Type B pancreatic cell (in vitro differentiated cells): ENCODE data around the gene KRT33A. TPM values are rescaled to one million over a fixed set of nuclear protein-coding genes. Genes with fewer than 3 reads are reported as not detected.

ENCODE experiments used
- DNase-seq: peaks from one replicate; pipeline ENCODE4 v3.0.0; 2021; ENCODE audit warnings: mixed read lengths; ENCODE audit not compliant: unreplicated experiment; ENCODE audit errors: extremely low spot score
- H3K27ac Mint-ChIP-seq: 2 replicates; pipeline ENCODE4 v1.8.0; 2021; ENCODE audit warnings: mild to moderate bottlenecking, mixed read lengths
- H3K27me3 Mint-ChIP-seq: 2 replicates; pipeline ENCODE4 v1.8.0; 2021; ENCODE audit warnings: mixed read lengths
- H3K36me3 Mint-ChIP-seq: 2 replicates; pipeline ENCODE4 v1.8.0; 2021; ENCODE audit warnings: mixed read lengths
- H3K4me1 Mint-ChIP-seq: one replicate; pipeline ENCODE4 v1.8.0; 2021; ENCODE audit warnings: mixed read lengths; ENCODE audit not compliant: unreplicated experiment
- H3K4me3 Mint-ChIP-seq: 2 replicates; pipeline ENCODE4 v1.8.0; 2021; ENCODE audit warnings: mild to moderate bottlenecking, mixed read lengths
- H3K9me3 Mint-ChIP-seq: 2 replicates; pipeline ENCODE4 v1.8.0; 2021; ENCODE audit warnings: mixed read lengths
- total RNA-seq: library from RNA; stranded (reverse); gene quantifications from 2 replicates; pipeline ENCODE4 v1.2.1, GENCODE V29; 2021; ENCODE audit warnings: low replicate concordance
- TF ChIP-seq, protein P1 (sequence below): fragments of 200-600 bp; sonication (generic); conservative IDR thresholded peaks from 2 replicates; pipeline ENCODE4 v1.5.0; 2021; ENCODE audit warnings: antibody characterized with exemption, mild to moderate bottlenecking

KRT33A gene
- total RNA-seq, 1 donor from 2014 or later, result 0.24 TPM

DNA sequence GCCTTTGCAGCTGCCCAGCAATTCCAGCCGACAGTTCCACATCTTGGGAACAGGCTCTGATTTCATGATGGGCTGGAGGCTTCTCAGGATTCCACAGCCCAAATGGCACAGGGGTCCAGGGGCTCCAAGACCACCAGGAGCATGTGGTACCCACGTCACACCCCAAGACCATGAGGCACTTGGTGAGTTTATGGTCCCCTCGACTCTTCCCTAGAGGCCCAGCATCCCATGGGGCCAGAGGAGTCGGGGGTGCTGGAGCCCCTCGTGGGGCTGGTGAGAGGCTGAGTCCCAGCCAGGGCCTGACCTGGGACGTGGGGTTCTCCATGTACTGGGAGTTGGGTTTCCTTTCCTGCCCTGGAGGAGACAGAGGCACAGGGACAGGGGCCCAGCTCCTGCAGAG lies 25.0 kb downstream of the KRT33A start:
- DNase-seq, result no peak
- Mint-ChIP-seq H3K27me3 (no peaks in the 10 kb centered on the region), H3K27ac (no peak overlapping the region), H3K9me3 (peaks cover 2% of the 10 kb centered on the region), H3K36me3 (no peaks in the 10 kb centered on the region), H3K4me3 (no peak overlapping the region), H3K4me1 (peaks cover 6% of the 10 kb centered on the region)
- TF ChIP-seq, protein P1, sequence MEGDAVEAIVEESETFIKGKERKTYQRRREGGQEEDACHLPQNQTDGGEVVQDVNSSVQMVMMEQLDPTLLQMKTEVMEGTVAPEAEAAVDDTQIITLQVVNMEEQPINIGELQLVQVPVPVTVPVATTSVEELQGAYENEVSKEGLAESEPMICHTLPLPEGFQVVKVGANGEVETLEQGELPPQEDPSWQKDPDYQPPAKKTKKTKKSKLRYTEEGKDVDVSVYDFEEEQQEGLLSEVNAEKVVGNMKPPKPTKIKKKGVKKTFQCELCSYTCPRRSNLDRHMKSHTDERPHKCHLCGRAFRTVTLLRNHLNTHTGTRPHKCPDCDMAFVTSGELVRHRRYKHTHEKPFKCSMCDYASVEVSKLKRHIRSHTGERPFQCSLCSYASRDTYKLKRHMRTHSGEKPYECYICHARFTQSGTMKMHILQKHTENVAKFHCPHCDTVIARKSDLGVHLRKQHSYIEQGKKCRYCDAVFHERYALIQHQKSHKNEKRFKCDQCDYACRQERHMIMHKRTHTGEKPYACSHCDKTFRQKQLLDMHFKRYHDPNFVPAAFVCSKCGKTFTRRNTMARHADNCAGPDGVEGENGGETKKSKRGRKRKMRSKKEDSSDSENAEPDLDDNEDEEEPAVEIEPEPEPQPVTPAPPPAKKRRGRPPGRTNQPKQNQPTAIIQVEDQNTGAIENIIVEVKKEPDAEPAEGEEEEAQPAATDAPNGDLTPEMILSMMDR, result no peak

- Mint-ChIP-seq H3K4me3 (no peak overlapping the region), H3K27me3 (no peaks in the 10 kb centered on the region), H3K4me1 (peaks cover 6% of the 10 kb centered on the region), H3K27ac (no peak overlapping the region), H3K36me3 (no peaks in the 10 kb centered on the region), H3K9me3 (peaks cover 4% of the 10 kb centered on the region)
- DNase-seq, result no peak
- TF ChIP-seq, protein P1, result no peak
Observed at GRCh38 chr17:41325126-41325525, 25.5 kb downstream of the KRT33A start.

GRCh38 chr17:41324180-41325075 lies 26.2 kb downstream of the KRT33A start:
- Mint-ChIP-seq H3K4me1 (peaks cover 6% of the 10 kb centered on the region), H3K27ac (peak overlapping the region; percentile 61), H3K36me3 (no peaks in the 10 kb centered on the region), H3K27me3 (no peaks in the 10 kb centered on the region), H3K9me3 (peaks cover 10% of the 10 kb centered on the region), H3K4me3 (no peak overlapping the region)
- TF ChIP-seq, protein P1, result peak; percentile 28
- no peak for DNase-seq

GRCh38 chr17:41322903-41323895 lies 27.4 kb downstream of the KRT33A start:
- peaks cover 6% of the 10 kb centered on the region for H3K4me1 Mint-ChIP-seq
- H3K36me3 Mint-ChIP-seq, result no peaks in the 10 kb centered on the region
- TF ChIP-seq, protein P1, result no peak
- no peaks in the 10 kb centered on the region for H3K27me3 Mint-ChIP-seq
- peak overlapping the region; percentile 13 for H3K27ac Mint-ChIP-seq
- DNase-seq, result no peak
- no peak overlapping the region for H3K4me3 Mint-ChIP-seq
- H3K9me3 Mint-ChIP-seq, result peaks cover 15% of the 10 kb centered on the region

- no peak overlapping the region for H3K4me3 Mint-ChIP-seq
- peaks cover 6% of the 10 kb centered on the region for H3K4me1 Mint-ChIP-seq
- peak overlapping the region; percentile 13 for H3K27ac Mint-ChIP-seq
- no peaks in the 10 kb centered on the region for H3K27me3 Mint-ChIP-seq
- H3K36me3 Mint-ChIP-seq, result no peaks in the 10 kb centered on the region
- DNase-seq, result no peak
- TF ChIP-seq, protein P1, result peak; percentile 85
- H3K9me3 Mint-ChIP-seq, result peaks cover 15% of the 10 kb centered on the region
Observed at GRCh38 chr17:41322094-41322902, 28.3 kb downstream of the KRT33A start.
